ENCODE measurements around the gene MARCO.
"Not testable (repeated sequence)": the region's sequence is repeated elsewhere in the genome, so short reads cannot be mapped to it uniquely, and the experiment has no call there.

The MARCO gene

DNA sequence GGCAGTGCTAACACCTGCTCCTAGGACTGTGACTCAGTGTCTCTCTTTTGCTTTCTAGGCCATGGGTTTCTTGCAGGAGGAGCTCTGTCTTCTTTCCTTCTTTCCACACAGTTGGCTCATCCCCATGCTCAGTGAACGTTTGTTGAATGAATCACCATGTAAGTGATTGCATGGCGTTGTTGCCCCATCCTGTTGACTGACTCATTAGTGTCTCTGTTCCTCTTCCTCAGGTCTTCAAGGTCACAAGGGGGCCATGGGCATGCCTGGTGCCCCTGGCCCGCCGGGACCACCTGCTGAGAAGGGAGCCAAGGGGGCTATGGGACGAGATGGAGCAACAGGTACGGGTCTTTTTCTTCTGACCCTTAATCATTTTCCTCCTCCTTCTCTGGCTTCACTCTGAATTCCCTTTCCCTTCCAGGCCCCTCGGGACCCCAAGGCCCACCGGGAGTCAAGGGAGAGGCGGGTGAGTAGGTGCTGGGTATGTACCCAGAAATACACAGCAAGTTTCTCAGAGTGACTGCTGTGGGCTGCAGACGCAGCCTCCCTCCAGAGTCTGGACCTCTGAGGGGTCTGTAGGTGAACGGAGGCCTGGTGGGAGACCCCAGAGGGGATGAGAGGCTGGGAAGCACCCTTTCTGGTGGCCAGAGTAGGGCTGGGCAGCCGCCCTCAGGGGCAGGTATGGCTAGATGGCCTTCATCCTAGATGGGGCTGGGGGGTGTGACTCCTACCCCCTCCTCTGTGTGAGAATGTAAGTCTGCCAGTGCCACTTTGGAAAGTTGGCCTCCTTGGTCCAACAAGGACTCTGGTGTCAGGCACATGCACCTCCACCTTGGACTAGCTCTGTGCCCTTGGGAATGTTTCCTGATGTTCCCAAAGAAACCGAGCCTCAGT, 32.4 kb downstream of the MARCO start:
- no peak for DNase-seq (ENCODE audit: low read depth)

DNA sequence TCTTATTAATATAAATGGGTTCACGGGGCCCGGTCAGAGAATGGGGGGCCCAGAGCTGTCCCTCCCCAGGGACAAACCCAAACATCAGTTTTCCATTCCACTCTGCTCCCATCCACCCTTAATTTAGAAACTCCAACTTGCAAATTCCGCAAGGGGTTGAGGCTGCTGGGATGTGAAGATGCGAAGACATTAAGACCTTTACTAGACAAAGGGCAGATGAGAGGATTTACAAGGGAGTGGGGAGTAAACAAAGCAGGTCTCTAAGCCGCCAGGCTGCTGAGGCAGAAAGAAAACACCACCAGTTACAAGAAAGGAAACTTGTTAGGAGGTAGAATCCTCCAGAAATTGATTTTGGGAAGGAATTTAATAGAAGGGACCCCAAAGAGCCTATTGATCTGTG, 33.1 kb downstream of the MARCO start:
- DNase-seq (ENCODE audit: low read depth): no peak

DNA sequence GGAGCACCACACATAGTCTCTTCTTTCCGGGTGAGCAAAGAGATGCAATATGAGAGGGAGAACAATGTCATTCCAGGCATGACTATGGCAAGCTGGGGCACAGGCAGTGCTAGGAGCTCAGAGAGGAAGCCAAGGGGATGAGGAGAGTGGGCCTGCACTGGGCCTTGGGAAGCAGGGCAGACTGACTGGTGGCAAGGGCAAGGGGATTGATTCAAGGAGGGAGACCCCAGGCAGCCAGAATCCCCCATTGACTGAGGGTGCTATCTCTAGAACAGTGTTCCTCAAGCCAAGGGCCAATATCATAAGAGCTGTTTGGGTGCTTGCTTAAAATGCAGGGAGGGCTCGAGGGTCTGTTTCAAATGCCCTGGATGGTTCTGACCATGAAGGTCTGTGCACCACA, 36.1 kb downstream of the MARCO start:
- DNase-seq (ENCODE audit: low read depth): no peak

DNA sequence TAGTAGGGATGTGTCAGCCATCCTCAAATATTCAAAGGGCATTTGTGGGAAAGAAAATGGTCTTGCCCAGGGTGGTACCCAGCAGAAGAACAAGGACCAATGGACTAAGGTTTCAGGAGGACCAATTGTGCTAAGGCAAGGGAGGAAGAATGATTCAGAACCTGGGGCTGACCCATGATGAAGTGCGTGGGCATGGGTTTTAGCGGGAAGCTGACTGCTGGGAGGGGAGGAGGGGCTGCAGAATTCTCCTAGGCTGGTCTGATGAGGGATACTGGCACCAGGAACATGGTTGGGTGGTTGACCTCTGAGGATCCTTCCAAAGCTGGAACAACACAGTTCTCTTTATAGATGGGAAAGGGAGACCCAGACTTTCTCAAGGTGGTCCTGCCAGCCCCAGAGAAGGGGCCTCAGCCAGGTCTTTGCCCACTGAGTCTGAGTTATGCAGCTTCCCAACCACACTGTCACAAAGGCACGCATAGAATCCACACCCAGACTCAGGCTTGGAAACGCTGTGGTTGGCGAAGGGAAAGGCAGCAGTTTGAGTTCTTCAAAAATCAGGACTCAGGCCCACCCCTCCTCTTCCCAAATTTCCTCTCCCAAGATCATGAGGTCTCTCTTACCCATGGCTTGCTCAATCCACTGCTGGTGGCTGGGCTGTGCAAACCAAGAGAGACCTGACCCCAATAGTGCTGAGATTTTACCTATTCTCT, 37.3 kb downstream of the MARCO start:
- no peak for DNase-seq (ENCODE audit: low read depth)

DNA sequence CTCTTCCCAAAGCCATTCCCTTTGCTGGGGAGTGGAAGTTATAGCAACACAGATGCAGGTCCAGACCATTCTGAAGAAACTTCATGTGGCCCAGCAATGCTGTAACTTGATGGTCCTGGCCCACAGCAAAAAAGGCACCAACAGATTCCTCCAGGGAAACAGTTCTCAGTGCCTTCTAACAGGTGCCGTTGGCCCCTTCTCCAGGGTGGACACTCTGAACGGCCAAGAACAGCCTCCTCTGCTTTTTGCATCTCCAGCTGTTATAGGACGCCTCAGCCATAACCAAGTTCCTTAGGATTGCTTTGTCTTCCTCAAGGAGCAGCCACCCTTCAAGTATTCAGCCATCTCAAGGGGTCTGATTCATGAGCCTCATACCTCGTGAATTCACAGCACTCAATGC, 38.0 kb downstream of the MARCO start:
- no peak for DNase-seq (ENCODE audit: low read depth)

DNA sequence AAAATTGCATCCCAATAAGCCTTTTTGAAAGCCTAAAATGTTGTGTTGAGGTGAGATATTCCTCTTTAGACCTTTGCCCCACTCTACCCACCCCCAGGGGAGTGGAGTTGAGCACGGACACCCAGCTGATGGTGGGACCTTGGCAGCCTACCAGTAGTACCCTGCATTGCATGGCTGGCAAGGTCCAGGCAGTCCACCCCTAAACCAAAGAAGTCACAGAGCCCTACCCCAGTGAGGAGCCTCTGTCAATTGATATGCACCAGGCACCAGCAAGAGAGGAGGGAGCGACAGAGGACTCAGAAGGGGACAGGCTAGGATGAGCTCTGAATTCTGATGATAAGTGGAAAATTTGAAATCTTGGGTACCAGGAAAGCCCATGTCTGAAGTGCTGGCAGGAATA, 38.6 kb downstream of the MARCO start:
- no peak for DNase-seq (ENCODE audit: low read depth)

DNA sequence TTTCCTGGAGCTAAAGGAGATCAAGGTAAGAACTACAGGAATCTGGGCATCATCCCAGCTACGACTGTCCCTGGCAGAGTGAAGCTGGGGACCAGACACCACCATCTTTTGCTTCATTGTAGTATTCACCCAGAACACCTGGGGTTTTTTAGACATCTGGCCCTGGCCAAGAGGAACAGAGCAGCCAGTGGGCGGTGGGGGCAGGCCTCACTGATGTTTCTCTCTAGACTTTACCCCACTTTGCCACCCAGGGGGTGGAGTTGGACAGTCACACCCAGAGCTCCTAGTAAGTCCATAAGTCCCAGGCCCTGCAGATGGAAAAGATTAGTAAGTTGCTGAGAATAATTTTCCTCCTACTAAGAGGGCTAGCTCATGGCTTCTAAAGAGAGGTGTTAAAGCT, 39.6 kb downstream of the MARCO start:
- DNase-seq (ENCODE audit: low read depth): no peak

DNA sequence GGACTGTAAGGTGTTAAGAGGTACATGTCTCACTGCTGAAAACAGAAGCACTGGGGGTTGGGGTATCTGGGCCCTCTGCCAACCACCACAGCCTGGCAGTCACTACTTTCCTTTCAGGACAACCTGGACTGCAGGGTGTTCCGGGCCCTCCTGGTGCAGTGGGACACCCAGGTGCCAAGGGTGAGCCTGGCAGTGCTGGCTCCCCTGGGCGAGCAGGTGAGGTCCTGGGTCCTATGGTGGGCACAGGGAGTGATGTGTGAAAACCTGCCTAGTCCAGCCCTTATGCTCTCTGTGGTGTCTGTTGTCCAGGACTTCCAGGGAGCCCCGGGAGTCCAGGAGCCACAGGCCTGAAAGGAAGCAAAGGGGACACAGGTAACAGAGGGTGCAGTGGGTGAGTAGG, 40.0 kb downstream of the MARCO start:
- no peak for DNase-seq (ENCODE audit: low read depth)

DNA sequence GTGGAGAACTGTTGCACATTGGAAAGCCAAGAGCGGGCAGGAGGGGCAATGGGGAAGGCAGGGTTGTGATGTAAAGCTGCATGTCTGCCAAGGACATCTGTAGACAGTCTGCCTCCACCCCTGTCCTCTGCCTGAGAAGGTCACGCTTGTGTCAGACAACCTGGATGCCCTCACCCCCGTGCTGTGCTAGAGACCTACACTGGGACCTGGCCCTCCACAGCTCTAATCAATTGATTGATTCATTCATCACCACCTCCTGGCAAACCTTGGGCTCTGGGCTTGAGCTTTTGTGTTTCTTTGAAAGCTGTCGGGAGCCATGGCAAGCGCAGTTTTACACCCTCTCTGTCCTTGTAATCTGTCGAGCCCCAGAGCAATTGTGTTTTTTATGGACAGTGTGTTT, 41.1 kb downstream of the MARCO start:
- no peak for DNase-seq (ENCODE audit: low read depth)

DNA sequence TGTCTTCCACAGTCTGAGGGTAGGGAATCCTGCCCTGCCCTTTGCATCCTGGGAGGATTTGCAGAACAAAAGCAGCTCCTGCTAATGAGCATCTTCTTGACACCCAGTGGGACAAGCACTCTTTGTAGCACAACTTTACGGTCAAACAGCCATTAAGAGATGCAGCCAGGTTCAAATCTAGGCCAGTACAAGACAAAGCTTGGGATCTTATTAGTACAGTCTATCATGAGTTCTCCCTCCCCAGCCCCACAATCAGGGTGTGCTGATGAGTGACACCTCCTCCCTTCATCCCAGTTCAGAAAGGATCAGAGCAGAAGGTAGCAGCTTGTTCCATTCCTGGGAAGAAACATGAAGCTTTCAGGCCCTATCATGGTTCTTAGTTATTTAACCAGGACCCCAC, 41.9 kb downstream of the MARCO start:
- no peak for DNase-seq (ENCODE audit: low read depth)

DNA sequence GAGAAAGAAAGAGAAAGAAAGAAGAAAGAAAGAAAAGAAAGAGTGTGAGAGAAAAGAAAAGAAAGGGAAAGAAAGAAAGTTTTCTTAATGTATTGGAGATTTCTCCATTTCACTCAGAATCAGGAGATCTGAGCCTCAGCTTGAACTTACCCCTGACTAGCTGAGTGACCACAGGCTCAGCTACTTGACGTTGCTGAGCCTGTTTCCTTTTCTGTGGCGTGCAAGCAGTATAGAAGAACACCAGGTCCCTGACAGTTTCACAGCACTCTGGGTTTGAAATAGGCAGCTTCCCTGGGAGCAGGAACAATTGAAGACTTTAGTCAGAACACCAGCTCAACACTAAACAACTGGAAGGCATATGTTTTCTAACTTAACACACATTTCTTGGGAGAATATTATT, 44.7 kb downstream of the MARCO start:
- DNase-seq (ENCODE audit: low read depth): no peak

DNA sequence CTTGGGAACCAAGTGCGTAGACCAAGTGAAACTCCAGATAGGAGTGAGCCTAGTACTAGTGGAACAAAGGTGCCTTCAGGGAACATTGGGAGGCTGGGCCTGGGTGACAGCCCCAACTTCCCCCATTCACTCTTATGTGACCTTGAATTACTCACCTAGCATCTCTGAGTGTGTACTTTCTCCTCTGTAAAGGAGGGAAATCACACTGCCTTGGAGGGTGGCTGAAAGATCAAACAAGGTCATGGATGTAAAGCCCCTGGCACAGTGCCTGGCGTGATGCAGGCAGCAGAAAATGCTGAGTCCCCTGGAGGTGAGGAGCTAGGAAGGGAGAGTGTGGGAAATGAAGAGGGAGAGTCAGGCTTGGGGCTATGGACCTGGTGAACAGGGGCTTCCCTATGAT, 45.9 kb downstream of the MARCO start:
- DNase-seq (ENCODE audit: low read depth): no peak

DNA sequence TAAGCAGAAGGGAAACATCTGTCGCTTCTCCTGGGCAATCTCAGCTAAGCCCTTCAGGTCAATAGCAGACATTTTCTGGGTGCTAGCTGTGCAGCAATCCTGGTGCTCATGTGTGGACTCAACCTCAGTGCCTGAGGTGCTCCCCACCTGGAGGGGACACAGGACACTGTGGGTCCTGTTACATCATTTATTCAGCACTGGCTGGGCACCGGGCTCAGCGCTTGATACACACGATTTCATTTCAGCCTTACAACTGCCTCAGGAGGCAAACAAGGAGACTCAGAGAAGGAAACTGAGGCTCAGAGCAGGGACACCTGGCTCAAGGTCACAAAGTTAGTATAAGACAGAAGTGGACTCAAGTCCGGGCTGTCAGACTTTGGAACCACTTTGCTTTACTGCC, 46.7 kb downstream of the MARCO start:
- no peak for DNase-seq (ENCODE audit: low read depth)

DNA sequence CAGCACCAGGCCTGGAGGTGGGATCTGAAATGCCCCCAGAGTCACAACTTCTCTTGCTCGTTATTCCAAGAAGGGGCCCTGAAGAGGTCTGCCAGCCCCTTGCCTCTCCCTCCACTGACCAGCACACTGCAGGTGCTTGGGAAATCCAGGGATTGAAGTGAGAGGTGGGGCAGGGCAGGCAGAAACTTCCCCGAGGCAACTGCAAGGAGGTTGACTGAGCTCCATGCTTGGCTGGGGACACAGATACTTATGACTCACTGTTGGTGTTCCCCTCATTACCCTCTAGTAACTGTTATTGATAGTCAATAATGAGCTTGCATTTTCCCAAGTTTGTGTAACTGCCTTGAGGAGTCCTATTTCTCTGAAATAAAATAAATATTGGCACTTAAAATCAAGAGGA, 47.5 kb downstream of the MARCO start:
- DNase-seq (ENCODE audit: low read depth): no peak

DNA sequence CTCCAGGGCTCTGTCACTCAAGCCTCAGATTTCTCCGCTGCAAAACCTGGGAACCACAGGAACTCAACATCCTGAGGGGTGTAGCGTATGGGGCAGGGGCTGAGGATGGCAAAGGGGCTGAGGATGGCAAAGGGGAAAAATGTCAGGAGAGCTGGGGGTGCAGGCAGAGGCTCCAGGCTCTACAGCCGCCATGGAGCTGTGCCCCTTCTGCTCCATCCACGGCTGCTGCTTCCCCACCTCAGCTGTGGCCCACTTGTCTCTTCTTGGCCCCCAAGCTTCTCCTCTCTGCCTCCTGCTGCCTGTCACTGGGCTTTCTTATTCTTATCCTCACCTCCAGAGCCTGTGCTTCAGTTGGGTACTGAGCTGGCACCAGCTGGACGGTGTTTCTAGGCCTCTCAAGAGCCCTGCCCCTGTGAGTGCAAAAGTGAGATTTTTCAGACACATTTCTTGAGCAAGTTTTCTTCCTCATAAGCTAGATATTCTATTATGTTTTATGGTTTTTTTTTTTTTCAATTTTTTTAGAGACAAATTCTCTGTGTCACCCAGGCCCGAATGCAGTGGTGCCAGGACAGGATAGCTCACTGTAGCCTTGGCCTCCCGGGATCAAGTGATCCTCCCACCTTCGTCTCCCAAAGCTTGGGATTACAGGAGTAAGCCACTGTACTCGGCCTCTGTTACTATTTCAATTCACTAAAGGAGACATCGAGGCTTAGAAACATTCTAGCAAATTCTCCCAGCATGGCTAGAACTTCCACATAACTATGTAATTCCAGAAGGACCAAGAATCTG, 49.0 kb downstream of the MARCO start:
- no peak for DNase-seq (ENCODE audit: low read depth)

DNA sequence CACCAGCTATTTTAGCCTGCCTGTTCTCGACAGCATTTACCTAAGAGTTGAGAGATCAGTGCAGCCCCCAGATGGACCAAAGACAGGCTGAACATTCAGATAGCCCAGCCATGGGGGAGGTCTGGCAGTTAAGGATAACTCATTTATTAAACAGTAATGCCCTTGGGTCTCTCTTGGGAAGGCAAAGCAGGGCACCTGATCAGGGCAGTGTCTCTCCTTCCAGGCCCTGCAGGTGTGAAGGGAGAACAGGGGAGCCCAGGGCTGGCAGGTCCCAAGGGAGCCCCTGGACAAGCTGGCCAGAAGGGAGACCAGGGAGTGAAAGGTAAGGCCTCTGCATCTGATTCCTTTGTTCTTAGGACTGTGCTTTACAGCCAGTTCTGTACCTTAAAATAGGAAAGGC, 49.6 kb downstream of the MARCO start:
- DNase-seq (ENCODE audit: low read depth): no peak

DNA sequence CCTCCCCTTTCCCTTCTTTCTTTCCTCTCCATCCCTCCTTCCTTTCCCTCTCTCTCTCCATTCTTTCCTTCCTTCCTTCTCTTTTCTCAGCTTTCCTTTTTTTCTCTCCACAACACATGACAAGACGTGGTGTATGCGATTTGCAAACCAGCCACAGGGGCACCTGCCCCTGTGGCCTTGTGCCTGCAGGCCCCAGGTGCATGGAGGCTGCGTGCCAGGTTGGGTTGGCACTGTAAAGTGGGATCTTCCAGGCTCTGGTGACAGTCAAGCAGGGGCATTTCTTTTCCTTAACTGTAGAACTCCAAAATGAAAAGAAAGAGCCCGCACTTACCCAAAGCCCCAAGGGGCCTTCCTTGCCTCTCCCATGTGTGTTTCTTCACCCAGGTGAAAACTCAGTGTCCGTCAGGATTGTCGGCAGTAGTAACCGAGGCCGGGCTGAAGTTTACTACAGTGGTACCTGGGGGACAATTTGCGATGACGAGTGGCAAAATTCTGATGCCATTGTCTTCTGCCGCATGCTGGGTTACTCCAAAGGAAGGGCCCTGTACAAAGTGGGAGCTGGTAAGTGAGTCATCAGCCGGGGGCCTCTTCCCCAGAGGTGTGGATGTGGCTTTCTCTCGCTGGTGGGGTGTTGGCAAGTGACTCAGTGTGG, 50.9 kb downstream of the MARCO start:
- DNase-seq (ENCODE audit: low read depth): no peak

DNA sequence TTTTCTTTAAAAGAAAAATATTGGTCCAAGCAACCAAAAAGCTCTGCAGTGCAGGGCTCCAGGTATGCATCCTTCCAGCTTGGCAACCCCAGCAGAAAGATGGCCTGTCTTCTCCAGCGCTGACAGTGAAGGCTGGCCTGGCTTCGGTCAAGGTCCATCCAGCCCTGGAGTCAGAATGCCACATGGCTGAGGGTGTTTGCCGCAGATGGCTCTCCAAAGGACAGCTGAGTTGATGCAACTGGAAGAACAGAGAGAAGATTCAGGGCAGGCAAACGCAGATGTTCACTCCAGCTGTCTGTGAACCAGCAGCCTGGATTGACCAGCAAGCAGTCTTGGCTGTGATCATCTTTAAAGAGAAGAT, 51.4 kb downstream of the MARCO start:
- DNase-seq (ENCODE audit: low read depth): no peak

DNA sequence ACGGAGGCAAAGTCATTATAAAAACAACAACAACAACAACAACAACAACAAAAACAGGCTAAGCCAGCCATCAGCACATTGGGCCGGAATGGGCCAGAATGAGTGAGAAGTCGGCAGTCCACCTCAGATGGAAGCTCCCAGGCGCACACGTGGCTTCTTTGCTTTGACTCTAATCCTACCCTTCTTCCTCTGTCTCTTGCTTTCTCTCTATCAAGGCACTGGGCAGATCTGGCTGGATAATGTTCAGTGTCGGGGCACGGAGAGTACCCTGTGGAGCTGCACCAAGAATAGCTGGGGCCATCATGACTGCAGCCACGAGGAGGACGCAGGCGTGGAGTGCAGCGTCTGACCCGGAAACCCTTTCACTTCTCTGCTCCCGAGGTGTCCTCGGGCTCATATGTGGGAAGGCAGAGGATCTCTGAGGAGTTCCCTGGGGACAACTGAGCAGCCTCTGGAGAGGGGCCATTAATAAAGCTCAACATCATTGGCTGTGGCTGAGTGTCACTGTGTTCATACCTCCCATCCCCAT, 52.2 kb downstream of the MARCO start:
- no peak for DNase-seq (ENCODE audit: low read depth)

DNA sequence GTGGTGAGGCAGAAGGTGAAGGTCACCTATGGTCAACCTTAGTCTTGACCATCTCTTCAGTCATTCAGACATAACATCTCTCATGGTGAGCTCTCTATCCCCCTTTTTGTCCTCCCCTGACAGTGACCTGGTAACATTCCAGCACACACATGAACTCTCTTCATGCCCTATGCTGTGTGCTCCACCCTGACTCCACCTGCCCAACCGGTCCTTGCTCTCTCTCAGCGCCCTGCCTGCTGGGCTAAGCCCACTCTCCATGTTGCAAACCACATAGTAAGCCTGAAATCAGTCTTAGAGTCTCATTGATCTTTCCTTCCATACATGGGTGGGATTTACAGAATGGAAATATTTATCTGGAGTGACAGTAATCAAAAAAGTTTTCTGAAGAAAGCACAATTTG, 52.8 kb downstream of the MARCO start:
- no peak for DNase-seq (ENCODE audit: low read depth)

DNA sequence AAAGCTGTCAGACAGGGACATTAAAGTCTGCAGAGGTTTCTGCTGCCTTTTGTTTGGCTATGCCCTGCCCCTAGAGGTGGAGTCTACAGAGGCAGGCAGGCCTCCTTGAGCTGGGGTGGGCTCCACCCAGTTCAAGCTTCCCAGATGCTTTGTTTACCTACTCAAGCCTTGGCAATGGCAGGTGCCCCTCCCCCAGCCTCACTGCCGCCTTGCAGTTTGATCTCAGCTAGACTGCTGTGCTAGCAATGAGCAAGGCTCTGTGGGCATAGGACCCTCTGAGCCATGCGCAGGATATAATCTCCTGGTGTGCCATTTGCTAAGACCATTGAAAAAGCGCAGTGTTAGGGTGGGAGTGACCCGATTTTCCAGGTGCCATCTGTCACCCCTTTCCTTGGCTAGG, 61.9 kb downstream of the MARCO start:
- not testable (repeated sequence) for DNase-seq (ENCODE audit: low read depth)

DNA sequence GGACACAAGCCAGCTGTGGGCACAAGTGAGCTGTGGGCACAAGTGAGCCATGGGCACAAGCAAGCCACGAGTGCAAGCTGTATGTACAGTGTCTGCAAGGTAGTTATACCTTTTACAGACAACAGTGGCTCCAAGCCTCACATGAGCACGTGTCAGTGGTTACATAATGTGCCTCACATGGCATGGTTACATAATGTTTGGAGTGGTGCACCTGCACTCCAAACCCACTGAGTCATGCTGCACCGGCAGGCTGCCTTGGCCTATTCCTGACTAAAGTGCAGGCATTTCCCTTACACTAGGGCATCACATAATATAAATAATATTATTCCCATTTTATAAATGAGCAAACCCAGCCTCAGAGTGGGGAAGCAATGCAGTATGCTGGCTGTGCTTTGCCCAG, 62.6 kb downstream of the MARCO start:
- DNase-seq (ENCODE audit: low read depth): no peak
